ENCODE measurements around the gene MAP4K4.

MAP4K4 gene

DNA sequence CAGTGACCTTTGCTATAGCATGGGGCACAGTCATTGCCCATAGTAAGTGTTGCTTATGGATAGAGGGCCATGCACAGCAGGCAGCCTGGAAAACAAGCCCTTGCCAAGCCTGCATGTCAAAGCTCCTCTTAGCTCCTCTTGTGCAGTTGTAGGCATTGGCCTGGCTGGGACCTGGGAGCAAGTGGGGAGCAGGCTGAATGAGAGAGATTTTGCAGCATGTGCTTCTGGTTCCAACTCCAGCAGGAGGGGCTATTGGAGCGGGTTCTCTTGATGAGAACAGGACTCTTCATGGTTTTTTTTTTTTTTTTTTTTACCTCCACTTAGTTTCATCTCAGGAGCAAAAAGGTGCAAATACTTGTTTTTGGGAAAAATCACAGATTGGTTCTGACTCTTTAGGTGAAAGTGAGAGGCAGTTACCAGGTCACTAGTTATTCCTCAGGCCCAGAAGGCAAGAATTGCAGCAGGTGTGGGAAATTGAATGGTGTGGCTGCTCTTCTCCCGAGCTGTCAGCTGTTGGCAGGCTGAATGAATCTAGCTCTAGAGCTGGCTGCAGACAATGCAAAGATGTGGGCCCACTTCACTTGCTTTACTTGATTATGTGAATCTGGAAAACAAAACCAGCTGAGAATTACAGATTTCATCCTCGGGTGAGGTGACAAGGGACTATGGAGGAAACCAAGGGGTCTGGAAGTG lies 95.9 kb downstream of the MAP4K4 start:
- DNase-seq (no peak), ATAC-seq (no peak)
- H3K27me3 Mint-ChIP-seq = no peaks in the 10 kb centered on the region
- H3K27ac Mint-ChIP-seq = no peak overlapping the region
- no peaks in the 10 kb centered on the region for H3K9me3 Mint-ChIP-seq
- H3K4me3 Mint-ChIP-seq = no peak overlapping the region
- H3K4me1 Mint-ChIP-seq = peaks cover 53% of the 10 kb centered on the region

- Mint-ChIP-seq H3K27me3 (no peaks in the 10 kb centered on the region), H3K4me3 (no peak overlapping the region), H3K4me1 (peaks cover 52% of the 10 kb centered on the region), H3K9me3 (no peaks in the 10 kb centered on the region), H3K27ac (no peak overlapping the region)
- no peak for DNase-seq
- no peak for ATAC-seq
These were observed 96.6 kb downstream of the MAP4K4 start for GRCh38 chr2:101794141-101794540.

DNA sequence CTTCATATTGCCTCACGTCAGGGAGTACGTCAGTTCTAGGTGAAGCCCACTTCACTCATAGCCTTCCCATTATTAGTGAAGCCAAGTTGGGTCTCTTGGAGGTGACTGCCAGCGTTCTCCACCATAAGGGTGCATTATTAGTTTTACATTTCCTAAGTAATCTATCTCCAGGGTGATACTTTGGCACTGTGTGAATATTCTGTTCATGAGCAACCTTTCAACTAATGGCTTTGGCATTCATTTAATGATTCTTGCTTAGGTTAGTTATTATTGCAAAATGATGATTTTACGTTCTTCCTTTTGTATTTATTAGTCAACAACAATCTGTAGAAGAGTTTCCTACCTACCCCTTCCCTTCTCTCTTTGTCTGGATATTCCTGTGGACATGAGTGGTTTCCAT lies 97.5 kb downstream of the MAP4K4 start:
- no peak for DNase-seq
- no peak for ATAC-seq
- H3K9me3 Mint-ChIP-seq = no peaks in the 10 kb centered on the region
- no peak overlapping the region for H3K27ac Mint-ChIP-seq
- peaks cover 52% of the 10 kb centered on the region for H3K4me1 Mint-ChIP-seq
- no peaks in the 10 kb centered on the region for H3K27me3 Mint-ChIP-seq
- H3K4me3 Mint-ChIP-seq = no peak overlapping the region

GRCh38 chr2:101796825-101797600 lies 99.5 kb downstream of the MAP4K4 start:
- H3K4me1 Mint-ChIP-seq = peaks cover 52% of the 10 kb centered on the region
- H3K9me3 Mint-ChIP-seq = no peaks in the 10 kb centered on the region
- DNase-seq (no peak), ATAC-seq (no peak)
- H3K27me3 Mint-ChIP-seq = no peaks in the 10 kb centered on the region
- H3K4me3 Mint-ChIP-seq = no peak overlapping the region
- no peak overlapping the region for H3K27ac Mint-ChIP-seq

DNA sequence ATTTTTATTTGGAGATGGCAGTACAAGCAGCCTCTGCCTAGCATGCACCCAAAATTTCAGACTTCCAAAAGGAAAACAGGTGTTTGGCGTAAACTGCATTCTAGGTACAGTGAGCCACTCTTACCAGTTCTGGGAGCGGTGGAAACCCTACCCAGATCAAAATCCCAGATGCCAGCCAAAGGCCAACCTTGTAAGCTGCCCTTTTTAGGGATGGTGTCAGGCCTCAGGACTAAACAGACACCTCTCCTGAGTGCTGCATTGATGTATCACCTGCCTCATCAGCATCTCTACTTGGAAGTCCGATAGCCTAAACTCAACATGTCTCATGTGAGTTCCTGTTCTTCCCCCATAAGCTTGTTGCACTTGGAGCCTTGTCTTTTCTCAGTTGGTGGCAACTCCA lies 104.0 kb downstream of the MAP4K4 start:
- H3K4me1 Mint-ChIP-seq = peaks cover 79% of the 10 kb centered on the region

DNA sequence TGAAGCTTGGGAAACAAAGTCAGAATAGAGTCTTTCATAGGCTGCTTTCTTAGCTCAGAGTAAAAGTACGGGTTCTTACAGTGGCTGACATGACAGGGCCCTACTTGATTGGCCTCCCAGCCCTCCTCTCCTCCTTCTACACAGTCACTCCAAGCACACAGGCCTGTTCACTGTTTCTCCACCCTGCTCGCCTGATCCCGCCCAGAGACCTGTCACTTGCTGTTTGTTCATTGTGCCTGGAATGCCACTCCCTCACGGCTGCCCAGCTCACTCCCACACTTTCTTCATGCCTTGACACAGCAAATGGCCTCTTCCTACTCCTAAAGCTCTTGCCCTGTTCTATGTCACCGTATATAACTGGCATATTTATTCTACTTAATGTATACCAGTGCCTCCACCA lies 104.8 kb downstream of the MAP4K4 start:
- Mint-ChIP-seq H3K9me3 (peaks cover 0 to under 1% of the 10 kb centered on the region in 2 donors), H3K27ac (no peak overlapping the region), H3K4me3 (no peak overlapping the region), H3K27me3 (no peaks in the 10 kb centered on the region), H3K4me1 (peaks cover 79% of the 10 kb centered on the region)
- no peak for DNase-seq
- no peak for ATAC-seq

More for the DNA sequence above, 104.0 kb downstream of the MAP4K4 start:
- Mint-ChIP-seq H3K27ac (no peak overlapping the region), H3K9me3 (no peaks in the 10 kb centered on the region), H3K27me3 (no peaks in the 10 kb centered on the region), H3K4me3 (no peak overlapping the region)
- no peak for DNase-seq
- no peak for ATAC-seq

GRCh38 chr2:101803128-101803527 lies 105.6 kb downstream of the MAP4K4 start:
- DNase-seq (no peak), ATAC-seq (no peak)
- Mint-ChIP-seq H3K27me3 (no peaks in the 10 kb centered on the region), H3K9me3 (peaks cover 0 to 5% of the 10 kb centered on the region in 2 donors), H3K4me3 (no peak overlapping the region), H3K27ac (peak overlapping the region in 1 of 2 donors; percentile 61), H3K4me1 (peaks cover 84% of the 10 kb centered on the region)

GRCh38 chr2:101803945-101804696 lies 106.6 kb downstream of the MAP4K4 start:
- no peak for ATAC-seq
- H3K4me1 Mint-ChIP-seq = peaks cover 79% of the 10 kb centered on the region
- DNase-seq = no peak
- H3K9me3 Mint-ChIP-seq = peaks cover 0 to 5% of the 10 kb centered on the region in 2 donors
- no peak overlapping the region for H3K4me3 Mint-ChIP-seq
- no peak overlapping the region for H3K27ac Mint-ChIP-seq
- H3K27me3 Mint-ChIP-seq = no peaks in the 10 kb centered on the region

GRCh38 chr2:101805152-101806088 lies 107.9 kb downstream of the MAP4K4 start:
- peaks cover 75% of the 10 kb centered on the region for H3K4me1 Mint-ChIP-seq
- H3K27ac Mint-ChIP-seq = peak overlapping the region; percentile 64 to 85

DNA sequence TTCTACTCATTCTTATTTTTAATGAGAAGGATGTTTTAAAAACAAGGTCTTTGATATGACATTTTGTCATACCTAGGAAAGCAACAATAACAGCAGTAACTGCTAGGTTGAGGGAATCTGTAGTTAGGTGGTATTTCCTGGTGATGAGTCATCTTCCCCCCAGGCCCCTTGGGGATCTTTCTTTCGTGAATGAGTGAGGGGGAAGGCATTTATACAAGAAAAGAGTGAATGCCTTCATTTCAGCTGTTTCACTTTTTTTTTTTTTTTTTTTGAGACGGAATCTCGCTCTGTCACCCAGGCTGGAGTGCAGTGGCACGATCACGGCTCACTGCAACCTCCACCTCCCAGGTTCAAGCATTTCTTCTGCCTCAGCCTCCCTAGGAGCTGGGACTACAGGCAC lies 108.6 kb downstream of the MAP4K4 start:
- DNase-seq (peak in 1 of 2 donors; percentile 32), ATAC-seq (peak; percentile 86)
- Mint-ChIP-seq H3K9me3 (peaks cover 0 to 5% of the 10 kb centered on the region in 2 donors), H3K4me1 (peaks cover 73% of the 10 kb centered on the region), H3K4me3 (peak overlapping the region; percentile 20 to 34), H3K27me3 (no peaks in the 10 kb centered on the region), H3K27ac (peak overlapping the region; percentile 64 to 85)

More at GRCh38 chr2:101805152-101806088, 107.9 kb downstream of the MAP4K4 start:
- DNase-seq = no peak
- H3K27me3 Mint-ChIP-seq = no peaks in the 10 kb centered on the region
- no peak for ATAC-seq
- peaks cover 0 to 5% of the 10 kb centered on the region in 2 donors for H3K9me3 Mint-ChIP-seq
- H3K4me3 Mint-ChIP-seq = peak overlapping the region; percentile 16 to 20

DNA sequence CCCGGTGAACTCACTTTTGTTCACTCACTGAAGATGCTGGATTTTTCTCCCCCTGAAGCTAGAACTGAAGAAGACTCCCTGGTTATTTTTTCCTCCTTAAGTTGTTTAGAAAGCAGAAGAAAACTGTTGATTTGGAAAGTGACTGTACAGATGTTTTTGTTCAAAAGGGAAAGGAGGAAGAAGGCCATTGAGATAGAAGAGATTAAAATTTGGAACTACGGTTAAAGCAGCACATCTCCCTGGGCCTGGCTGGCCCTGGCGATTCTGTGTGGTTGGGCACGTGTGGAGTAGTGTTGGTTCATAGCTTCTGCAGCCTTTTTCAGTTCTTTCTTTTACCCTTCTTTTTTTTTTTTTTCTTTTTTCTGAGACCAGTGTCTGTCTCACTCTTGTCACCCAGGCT lies 109.2 kb downstream of the MAP4K4 start:
- peaks cover 0 to 5% of the 10 kb centered on the region in 2 donors for H3K9me3 Mint-ChIP-seq
- H3K4me3 Mint-ChIP-seq = peak overlapping the region; percentile 34 to 49
- H3K27me3 Mint-ChIP-seq = no peaks in the 10 kb centered on the region
- DNase-seq = no peak
- H3K27ac Mint-ChIP-seq = peak overlapping the region in 1 of 2 donors; percentile 20
- ATAC-seq = no peak
- peaks cover 76% of the 10 kb centered on the region for H3K4me1 Mint-ChIP-seq

GRCh38 chr2:101807242-101807641 lies 109.7 kb downstream of the MAP4K4 start:
- Mint-ChIP-seq H3K4me1 (peaks cover 74% of the 10 kb centered on the region), H3K9me3 (peaks cover 0 to 5% of the 10 kb centered on the region in 2 donors), H3K27ac (peak overlapping the region in 1 of 2 donors; percentile 59), H3K4me3 (peak overlapping the region in 1 of 2 donors; percentile 34), H3K27me3 (no peaks in the 10 kb centered on the region)
- no peak for DNase-seq
- ATAC-seq = no peak

DNA sequence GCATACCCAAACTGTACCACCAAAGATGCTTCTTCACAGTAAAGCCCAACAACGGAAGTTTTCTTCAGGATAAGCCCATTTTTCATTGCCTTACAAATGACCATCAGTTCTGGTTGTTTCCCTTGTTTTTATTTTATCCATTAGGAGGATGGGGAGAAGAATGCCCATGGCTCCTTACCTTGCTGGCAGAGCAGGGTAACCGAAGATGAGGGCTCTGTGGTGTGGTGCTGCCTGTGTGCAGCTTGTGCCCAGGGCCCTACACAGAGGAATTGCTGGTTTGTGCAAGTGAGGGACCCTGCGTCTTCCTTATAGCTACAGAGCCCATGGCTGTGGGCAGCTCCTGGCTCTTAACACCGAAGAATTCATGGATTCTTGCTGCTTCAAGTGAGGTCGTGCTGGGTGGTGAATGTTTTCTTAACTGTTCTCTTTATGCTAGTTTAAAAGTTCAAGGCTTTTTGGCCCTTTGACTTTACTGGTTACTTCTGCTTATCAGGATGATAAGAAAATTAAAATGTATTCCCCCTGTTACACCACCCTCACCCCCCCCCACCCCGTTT lies 110.6 kb downstream of the MAP4K4 start:
- H3K4me1 Mint-ChIP-seq = peaks cover 69% of the 10 kb centered on the region
- no peaks in the 10 kb centered on the region for H3K27me3 Mint-ChIP-seq
- DNase-seq (no peak), ATAC-seq (no peak)
- H3K4me3 Mint-ChIP-seq = no peak overlapping the region
- H3K27ac Mint-ChIP-seq = no peak overlapping the region
- peaks cover 0 to 5% of the 10 kb centered on the region in 2 donors for H3K9me3 Mint-ChIP-seq

- Mint-ChIP-seq H3K4me1 (peaks cover 67% of the 10 kb centered on the region), H3K27me3 (no peaks in the 10 kb centered on the region), H3K4me3 (no peak overlapping the region), H3K9me3 (peaks cover 0 to 5% of the 10 kb centered on the region in 2 donors), H3K27ac (no peak overlapping the region)
- no peak for DNase-seq
- no peak for ATAC-seq
These were observed 112.2 kb downstream of the MAP4K4 start for GRCh38 chr2:101809698-101810097.

Data from stimulated activated naive CD8-positive, alpha-beta T cell treated with anti-CD3 and anti-CD28 coated beads, Interleukin-15, amount 100 ng/mL, for 72 hours (primary cell).